ENCODE measurements around the gene CHADL.
"Not testable (repeated sequence)": the region's sequence is repeated elsewhere in the genome, so short reads cannot be mapped to it uniquely, and the experiment has no call there.

The CHADL gene

GRCh38 chr22:41191467-41191866, 49.3 kb downstream of the CHADL start:
- no peak for DNase-seq (ENCODE audit: low read depth in 3 of 3, low spot score in 1 of 3)

- no peak for DNase-seq (ENCODE audit: low read depth in 3 of 3, low spot score in 1 of 3)
These were observed 56.1 kb downstream of the CHADL start for GRCh38 chr22:41184679-41185078.

GRCh38 chr22:41181349-41182241, 59.1 kb downstream of the CHADL start:
- no peak for DNase-seq (ENCODE audit: low read depth in 3 of 3, low spot score in 1 of 3)

- no peak for DNase-seq (ENCODE audit: low read depth in 3 of 3, low spot score in 1 of 3)
These were observed 59.8 kb downstream of the CHADL start for GRCh38 chr22:41180926-41181325.

GRCh38 chr22:41180362-41180761, 60.4 kb downstream of the CHADL start:
- not testable (repeated sequence) for DNase-seq (ENCODE audit: low read depth in 3 of 3, low spot score in 1 of 3)

All from stimulated activated CD4-positive, alpha-beta T cell treated with anti-CD3 and anti-CD28 coated beads, TNF-alpha, amount 100 ng/mL, for 1 hour (primary cell).